Lower leg skin (tissue), 4 donors: ENCODE data around the gene BARX2. TPM values are rescaled to one million over a fixed set of nuclear protein-coding genes. Genes with fewer than 3 reads are reported as not detected.
"Not testable (repeated sequence)": the region's sequence is repeated elsewhere in the genome, so short reads cannot be mapped to it uniquely, and the experiment has no call there.

ENCODE experiments used
- DNase-seq, 2 donors: peaks; one replicate each; pipeline ENCODE4 v3.0.0-alpha.2; 2019; ENCODE audit warnings: low spot score in 2 of 2
- H3K4me3 ChIP-seq: fragments of 200-600 bp; sonication (generic); 2 replicates; pipeline ENCODE4 v1.5.1; 2017; ENCODE audit warnings: mild to moderate bottlenecking, low read depth; ENCODE audit not compliant: poor library complexity, severe bottlenecking
- CTCF ChIP-seq, 3 donors: fragments of 450-650 bp; IDR thresholded peaks; one replicate each; pipeline ENCODE4 v1.5.1; 2016; ENCODE audit warnings: antibody characterized with exemption in 3 of 3, mild to moderate bottlenecking in 3 of 3, moderate library complexity in 2 of 3
- POLR2A ChIP-seq, 2 donors: fragments of 450-650 bp; IDR thresholded peaks; one replicate each; pipeline ENCODE4 v1.6.1; 2016 to 2017; ENCODE audit warnings: antibody characterized with exemption in 2 of 2, mild to moderate bottlenecking in 1 of 2, moderate library complexity in 1 of 2
- WGBS, 2 donors: methylation state at CpG; one replicate each; pipeline ENCODE4 v1.1.5; 2018; 5-methylcytosine and 5-hydroxymethylcytosine counted together
- intact Hi-C: fragments of 100-400 bp; cut with DNase I; formaldehyde crosslinking; loops from one replicate; pipeline ENCODE4 v1.15.0; 2023; ENCODE audit warnings: low total_unique reads
- total RNA-seq, 4 donors: library from RNA; depleted of rRNA; stranded (reverse); fragments of >200 nt; gene quantifications; one replicate each; pipeline ENCODE4 v1.1.0, GENCODE V29; 2016

BARX2 gene
- total RNA-seq = 10 to 100 TPM in 3 of 4 donors, 1 to 10 TPM in 1; 9.4 to 31.1 (median 14.1) TPM

- no peak for DNase-seq
- intact Hi-C loops = loop anchor here (5.0 kb wide), 1 partner anchor 371 kb away; no protein-coding TSS in a partner anchor
- WGBS, 2 donors = 3 to 8% methylated on average over 36 to 55 of the region's 81 CpGs
These were observed at the start of gene BARX2 for GRCh38 chr11:129375751-129376657. TSS of gene BARX2 (plus strand) at chr11:129375848. CDS start at chr11:129376036, 188 bp downstream.

GRCh38 chr11:129326921-129327320, 48.7 kb upstream of the BARX2 start:
- intact Hi-C loops = no loop called here

More at GRCh38 chr11:129375751-129376657, at the start of gene BARX2:
- TF ChIP-seq POLR2A (IDR thresholded peaks at IDR 0.05) (no peak), CTCF (IDR thresholded peaks at IDR 0.05) (no peak)
- peak within 1 kb of the TSS; percentile 9 for H3K4me3 ChIP-seq

GRCh38 chr11:129327708-129328107, 47.9 kb upstream of the BARX2 start:
- intact Hi-C loops, DNase-seq, H3K4me3 ChIP-seq: not testable (repeated sequence)
- WGBS, 2 donors = 82 to 85% methylated on average over 4 of the region's 4 CpGs

More at GRCh38 chr11:129326921-129327320, 48.7 kb upstream of the BARX2 start:
- 87 to 95% methylated on average over 2 of the region's 2 CpGs for WGBS, 2 donors
- TF ChIP-seq CTCF (IDR thresholded peaks at IDR 0.05) (no peak), POLR2A (IDR thresholded peaks at IDR 0.05) (no peak)
- DNase-seq = no peak
- no peak overlapping the region for H3K4me3 ChIP-seq

GRCh38 chr11:129328756-129329155, 46.9 kb upstream of the BARX2 start:
- no peak for TF ChIP-seq CTCF (IDR thresholded peaks at IDR 0.05)
- TF ChIP-seq POLR2A (IDR thresholded peaks at IDR 0.05) = no peak
- DNase-seq = no peak
- intact Hi-C loops = no loop called here
- H3K4me3 ChIP-seq = no peak overlapping the region

- intact Hi-C loops = loop anchor here (5.0 kb wide), 1 partner anchor 214 kb away; no protein-coding TSS in a partner anchor
- no peak overlapping the region for H3K4me3 ChIP-seq
- no peak for TF ChIP-seq POLR2A (IDR thresholded peaks at IDR 0.05)
- no peak for TF ChIP-seq CTCF (IDR thresholded peaks at IDR 0.05)
- DNase-seq = no peak
- WGBS, 2 donors = 78 to 92% methylated on average over 5 of the region's 5 CpGs
These were observed 44.4 kb upstream of the BARX2 start for GRCh38 chr11:129331217-129331616.

GRCh38 chr11:129331871-129332274, 43.8 kb upstream of the BARX2 start:
- peak in 1 of 3 donors; percentile 84 for TF ChIP-seq CTCF (IDR thresholded peaks at IDR 0.05)
- TF ChIP-seq POLR2A (IDR thresholded peaks at IDR 0.05) = no peak
- 0 to 2% methylated on average over 11 of the region's 11 CpGs for WGBS, 2 donors
- DNase-seq = peak; percentile 83 to 95
- intact Hi-C loops = loop anchor here (5.0 kb wide), 1 partner anchor 215 kb away; no protein-coding TSS in a partner anchor
- H3K4me3 ChIP-seq = no peak overlapping the region
